ENCODE results near the gene F2RL1.
"Not testable (repeated sequence)": the region's sequence is repeated elsewhere in the genome, so short reads cannot be mapped to it uniquely, and the experiment has no call there.

Gene F2RL1

DNA sequence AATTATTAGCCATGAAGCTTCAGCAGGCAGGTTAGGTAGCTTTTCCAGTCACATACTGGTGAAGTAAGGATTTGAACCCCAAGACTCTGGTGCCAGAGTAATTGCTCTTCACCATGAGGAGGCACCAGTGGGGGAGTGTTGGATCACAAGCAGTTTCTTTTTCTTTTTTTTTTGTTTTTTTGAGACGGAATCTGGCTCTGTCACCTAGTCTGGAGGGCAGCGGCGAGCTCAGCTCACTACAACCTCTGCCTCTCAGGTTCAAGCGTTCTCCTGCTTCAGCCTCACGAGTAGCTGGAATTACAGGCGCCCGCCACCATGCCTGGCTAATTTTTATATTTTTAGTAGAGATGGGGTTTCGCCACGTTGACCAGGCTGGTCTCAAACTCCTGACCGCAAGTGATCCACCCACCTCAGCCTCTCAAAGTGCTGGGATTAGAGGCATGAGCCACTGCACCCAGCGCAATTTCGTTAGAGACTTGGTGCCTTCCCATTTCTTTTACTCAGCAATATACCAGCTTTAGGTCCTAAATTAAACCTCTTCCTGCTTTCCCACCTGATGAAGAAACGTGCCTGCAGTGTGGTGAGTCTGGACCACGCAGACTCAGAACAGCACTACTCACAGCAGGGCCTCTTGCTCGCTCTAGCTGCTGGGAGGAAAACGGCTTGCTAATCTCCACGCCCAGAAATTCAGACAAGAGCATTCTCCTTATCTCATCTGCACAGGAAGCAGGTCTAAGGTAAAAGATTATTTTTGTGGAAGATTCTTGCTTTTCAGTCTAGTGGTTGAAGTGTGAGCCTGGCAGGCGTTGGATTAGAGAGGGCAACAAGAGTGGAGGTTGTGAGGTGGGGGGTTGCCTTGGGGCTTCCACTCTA lies 30.8 kb downstream of the F2RL1 start, which contains the start of gene S100Z:
Gene S100Z, plus strand, starts transcription at position 596 of the 873 bp plus-strand sequence. CDS start 25,346 bp downstream, outside the sequence.
- no peak for DNase-seq (ENCODE audit: low read depth in 2 of 2, low spot score in 1 of 2)

DNA sequence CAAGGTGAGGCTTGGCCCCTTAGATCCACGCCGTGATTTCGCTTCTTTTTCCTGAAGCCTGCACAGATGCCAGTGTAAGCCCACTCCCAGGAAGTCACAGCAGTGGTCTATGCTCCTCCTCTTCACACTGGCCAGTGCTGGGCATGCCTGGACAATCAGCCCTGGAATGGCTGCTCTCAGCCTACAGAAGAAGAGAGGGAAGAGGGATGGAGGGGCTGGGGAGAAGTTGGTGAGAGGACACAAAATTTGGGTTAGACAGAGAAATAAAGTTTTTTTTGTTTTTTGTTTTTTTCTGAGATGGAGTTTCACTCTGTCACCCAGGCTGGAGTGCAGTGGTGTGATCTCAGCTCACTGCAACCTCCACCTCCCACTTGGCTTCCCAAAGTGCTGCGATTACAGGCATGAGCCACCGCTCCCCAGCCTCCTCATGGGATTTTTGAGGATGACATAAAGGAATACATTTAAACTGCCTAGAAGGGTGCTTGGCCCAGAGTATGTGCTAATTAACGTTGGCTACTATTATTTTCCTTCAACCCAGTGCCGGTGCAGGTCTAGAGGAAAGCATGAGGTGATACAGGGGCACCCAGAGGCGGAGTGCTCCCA lies 31.8 kb downstream of the F2RL1 start:
- no peak for DNase-seq (ENCODE audit: low read depth in 2 of 2, low spot score in 1 of 2)

DNA sequence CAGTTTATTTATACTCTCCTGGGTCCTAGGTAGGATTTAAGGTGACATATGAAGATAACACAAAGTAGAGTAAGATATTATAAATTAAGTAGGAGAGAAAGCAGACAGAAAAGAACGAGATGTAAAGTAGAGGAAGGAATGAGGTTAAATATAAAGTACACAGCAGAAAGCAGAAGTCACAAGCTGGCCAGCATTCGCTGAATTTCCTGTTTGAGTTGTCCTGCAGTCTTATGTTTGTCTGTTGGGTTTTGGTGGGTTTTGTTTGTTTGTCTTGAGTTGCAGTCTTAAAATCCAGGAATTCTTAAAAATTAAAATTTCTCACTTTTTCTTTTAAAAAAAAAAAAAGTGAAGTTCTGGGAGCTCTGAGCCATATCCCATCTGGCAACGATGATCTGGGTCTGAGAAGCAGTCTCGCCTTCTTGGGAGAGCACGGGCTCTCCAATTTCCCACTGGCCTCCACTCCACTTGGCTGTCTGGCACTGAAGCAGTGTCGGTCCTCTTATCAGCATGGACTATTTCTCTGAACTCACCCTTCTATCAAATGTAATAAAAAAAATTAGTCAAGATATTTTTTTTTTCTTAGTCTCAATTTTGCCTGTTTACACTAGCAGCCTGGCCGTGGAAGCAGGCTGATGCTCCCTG lies 33.0 kb downstream of the F2RL1 start:
- DNase-seq (ENCODE audit: low read depth in 2 of 2, low spot score in 1 of 2) = no peak

DNA sequence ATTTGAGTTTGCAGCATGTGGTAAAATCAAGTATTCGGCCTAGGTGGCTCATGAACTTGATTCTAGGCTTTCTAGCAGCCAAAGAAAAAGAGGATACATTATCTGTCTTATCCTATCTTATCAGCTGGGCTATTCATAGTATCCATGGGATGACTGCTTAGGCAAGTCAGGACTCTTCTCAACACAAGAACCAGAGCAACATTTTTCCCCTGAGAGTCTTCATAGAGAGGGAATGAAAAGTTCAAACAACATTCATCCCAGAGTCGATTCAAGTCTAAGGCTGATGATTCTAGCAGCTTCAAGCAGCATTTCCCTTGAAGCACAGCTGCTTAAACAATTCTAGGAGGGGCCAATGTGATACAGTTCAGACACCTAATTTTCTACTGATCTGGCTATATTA lies 33.9 kb downstream of the F2RL1 start:
- DNase-seq (ENCODE audit: low read depth in 2 of 2, low spot score in 1 of 2) = no peak

DNA sequence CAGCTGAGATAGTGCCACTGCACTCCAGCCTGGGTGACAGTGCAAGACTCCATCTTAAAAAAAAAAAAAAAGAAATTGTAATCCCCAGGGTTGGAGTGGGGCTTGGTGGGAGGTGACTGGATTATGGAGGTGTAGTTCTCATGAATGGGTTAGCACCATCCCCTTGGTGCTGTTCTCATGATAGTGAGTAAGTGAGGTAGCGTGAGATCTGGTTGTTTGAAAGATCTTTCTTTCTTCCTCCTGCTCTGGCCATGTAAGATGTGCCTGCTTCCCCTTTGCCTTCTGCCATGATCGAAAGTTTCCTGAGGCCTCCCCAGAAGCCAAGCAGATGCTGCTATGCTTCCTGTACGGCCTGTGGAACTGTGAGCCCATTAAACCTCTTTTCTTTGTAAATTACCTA lies 34.9 kb downstream of the F2RL1 start:
- DNase-seq (ENCODE audit: low read depth in 2 of 2, low spot score in 1 of 2) = not testable (repeated sequence)

DNA sequence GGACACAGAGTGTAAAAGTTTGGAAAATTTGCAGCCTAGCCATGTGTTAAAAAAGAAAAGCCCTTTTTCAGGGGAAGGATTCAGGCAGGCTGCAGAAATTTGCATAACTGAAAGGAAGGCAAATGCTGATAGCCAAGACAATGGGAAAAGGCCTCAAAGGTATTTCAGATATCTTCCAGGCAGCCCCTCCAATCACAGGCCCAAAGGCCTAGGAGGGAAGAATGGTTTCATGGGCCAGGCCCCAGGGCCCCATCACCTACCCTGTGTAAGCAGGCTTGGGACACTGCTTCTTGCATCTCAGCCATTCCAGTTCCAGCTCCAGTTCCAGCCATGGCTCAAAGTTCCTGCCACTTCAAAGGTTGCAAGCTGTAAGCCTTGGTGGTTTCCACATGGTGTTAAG lies 35.8 kb downstream of the F2RL1 start:
- DNase-seq (ENCODE audit: low read depth in 2 of 2, low spot score in 1 of 2) = no peak

DNA sequence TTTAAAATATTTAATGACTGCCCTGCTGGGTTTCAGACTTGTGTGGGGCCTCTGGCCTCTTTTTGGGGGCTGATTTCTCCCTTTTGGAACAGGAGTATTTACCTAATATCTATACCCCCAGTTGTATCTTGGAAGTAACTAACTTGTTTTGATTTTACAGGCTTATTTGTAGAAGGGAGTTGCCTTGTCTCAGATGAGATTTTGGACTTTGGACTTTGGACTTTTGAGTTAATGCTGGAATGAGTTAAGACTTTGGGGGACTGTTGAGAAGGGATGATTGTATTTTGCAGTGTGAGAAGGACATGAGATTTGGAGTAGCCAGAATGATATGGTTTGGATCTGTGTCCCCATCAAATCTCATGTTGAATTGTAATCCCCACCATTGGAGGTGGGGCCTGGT lies 36.7 kb downstream of the F2RL1 start:
- DNase-seq (ENCODE audit: low read depth in 2 of 2, low spot score in 1 of 2) = not testable (repeated sequence)

DNA sequence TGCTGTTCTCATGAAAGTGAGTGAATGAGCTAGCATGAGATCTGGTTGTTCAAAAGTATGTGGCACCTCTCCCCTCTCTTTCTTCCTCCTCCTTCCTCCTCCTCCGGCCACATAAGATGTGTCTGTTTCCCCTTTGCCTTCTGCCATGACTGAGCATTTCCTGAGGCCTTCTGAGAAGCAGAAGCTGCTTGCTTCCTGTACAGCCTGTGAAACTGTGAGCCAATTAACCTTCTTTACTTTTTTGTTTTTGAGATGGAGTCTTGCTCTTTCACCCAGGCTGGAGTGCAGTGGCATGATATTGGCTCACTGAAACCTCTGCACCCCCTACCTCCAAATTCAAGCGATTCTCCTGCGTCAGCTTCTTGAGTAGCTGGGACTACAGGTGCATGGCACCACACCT lies 37.1 kb downstream of the F2RL1 start:
- no peak for DNase-seq (ENCODE audit: low read depth in 2 of 2, low spot score in 1 of 2)

DNA sequence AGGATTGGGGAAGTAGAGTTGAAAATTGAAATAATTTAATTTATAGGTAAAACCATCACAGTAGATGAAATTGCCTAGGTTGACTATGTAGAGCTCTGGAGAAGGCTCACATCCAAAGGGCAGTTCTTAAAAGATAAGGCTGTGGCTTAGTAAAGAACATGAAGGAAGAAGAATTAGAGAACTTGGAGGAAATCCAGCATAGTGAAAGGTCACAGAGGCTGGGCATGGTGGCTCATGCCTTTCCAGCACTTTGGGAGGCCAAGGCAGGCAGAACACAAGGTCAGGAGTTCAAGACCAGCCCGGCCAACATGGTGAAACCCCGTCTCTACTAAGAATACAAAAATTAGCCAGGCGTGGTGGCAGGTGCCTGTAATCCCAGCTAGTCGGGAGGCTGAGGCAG lies 38.0 kb downstream of the F2RL1 start:
- DNase-seq (ENCODE audit: low read depth in 2 of 2, low spot score in 1 of 2) = not testable (repeated sequence)

DNA sequence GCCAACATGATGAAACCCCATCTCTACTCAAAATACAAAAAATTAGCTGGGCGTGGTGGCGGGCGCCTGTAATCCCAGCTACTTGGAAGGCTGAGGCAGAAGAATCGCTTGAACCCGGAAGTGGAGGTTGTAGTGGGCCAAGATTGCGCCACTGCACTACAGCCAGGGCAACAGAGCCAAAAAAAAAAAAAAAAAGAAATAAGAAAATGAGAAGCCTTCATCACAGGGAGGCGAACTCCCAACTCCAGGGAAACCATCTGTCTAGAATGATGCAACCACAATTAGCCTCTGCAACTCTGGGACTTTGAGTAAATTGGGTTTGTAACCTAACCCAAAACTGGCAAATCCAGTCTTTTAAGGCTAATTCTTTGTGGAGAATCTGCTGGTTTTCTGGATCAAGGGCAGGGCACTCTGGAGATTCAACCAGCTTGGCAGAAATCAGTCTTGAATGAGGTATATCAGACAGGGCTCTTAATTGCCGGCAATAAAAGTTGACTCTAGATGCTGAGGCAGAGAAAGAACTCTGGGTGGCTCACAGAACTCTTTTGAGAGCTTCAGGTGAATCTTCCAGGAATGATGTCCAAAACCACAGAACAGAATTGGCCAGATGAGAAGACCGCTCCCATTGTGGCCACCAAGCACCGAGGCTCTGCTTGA lies 40.9 kb downstream of the F2RL1 start:
- no peak for DNase-seq (ENCODE audit: low read depth in 2 of 2, low spot score in 1 of 2)

DNA sequence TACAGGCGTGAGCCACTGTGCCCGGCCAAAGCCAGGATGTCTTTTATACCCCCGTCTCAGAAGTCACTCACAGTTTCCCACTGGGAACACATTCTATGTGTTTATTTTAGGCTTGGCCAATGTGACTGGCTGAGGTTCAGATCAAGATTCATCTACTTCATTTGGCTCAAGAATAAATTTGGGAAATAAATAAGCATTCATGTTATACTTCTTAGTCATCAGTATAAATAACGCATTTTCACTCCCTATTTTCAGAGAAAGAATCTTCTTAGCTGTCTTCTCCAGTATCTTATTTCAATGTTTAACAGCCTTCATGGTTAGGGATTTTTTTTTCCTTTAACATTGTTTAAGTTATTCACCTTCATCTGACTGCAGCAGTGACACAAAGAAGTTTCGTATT lies 42.8 kb downstream of the F2RL1 start:
- no peak for DNase-seq (ENCODE audit: low read depth in 2 of 2, low spot score in 1 of 2)

DNA sequence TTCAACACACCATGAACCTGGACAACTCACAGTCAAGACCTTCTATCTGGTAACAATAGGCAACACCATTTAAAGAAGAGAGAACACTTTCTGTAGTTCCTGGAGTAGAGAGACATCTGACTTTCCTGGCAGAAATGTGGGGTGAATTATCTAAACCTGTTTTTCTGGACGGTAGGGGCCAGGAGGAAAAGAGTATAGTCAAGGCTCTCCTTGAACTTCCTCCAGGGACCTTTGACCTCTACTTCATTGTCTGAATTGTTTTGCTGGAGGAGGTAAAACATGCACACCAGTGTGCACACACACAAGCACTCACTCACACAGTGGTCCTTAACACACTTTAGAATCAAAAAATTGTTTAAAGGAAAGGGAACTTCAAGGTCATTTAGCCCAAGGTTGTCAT lies 44.2 kb downstream of the F2RL1 start:
- DNase-seq (ENCODE audit: low read depth in 2 of 2, low spot score in 1 of 2) = no peak

DNA sequence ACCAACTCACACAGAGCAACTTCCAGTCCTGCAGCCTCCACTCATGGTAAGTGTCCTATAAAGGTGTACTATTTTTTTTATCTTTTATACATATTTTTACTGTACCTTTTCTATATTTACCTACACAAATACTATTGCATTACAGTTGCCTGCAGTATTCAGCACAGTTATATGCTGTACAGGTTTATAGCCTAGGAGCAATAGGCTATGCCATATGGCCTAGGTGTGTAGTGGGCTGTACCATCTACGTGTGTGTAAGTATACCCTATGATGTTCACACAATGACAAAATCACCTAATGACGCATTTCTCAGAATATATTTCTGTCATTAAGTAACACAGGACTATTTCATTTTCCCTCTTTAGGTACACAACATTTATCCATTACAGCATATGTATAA lies 47.7 kb downstream of the F2RL1 start:
- no peak for DNase-seq (ENCODE audit: low read depth in 2 of 2, low spot score in 1 of 2)

DNA sequence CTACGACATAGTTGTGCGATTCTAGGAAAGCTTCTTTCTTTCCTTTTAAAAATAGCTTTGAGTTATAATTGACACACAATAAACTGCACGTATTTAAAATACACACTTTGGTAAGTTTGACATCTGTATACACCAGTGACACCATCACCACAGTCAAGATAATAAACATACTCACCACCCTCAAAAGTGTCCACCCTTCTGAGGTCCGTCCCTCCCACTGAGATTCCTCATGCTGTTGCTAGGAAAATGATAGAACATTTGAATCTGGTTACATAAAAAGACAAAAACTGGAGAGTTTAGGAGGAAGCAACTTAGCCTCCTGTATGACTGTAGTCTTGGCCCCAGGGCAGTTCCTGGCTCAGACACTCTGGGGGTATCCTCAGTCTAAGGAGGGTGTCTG lies 48.2 kb downstream of the F2RL1 start:
- DNase-seq (ENCODE audit: low read depth in 2 of 2, low spot score in 1 of 2) = no peak

DNA sequence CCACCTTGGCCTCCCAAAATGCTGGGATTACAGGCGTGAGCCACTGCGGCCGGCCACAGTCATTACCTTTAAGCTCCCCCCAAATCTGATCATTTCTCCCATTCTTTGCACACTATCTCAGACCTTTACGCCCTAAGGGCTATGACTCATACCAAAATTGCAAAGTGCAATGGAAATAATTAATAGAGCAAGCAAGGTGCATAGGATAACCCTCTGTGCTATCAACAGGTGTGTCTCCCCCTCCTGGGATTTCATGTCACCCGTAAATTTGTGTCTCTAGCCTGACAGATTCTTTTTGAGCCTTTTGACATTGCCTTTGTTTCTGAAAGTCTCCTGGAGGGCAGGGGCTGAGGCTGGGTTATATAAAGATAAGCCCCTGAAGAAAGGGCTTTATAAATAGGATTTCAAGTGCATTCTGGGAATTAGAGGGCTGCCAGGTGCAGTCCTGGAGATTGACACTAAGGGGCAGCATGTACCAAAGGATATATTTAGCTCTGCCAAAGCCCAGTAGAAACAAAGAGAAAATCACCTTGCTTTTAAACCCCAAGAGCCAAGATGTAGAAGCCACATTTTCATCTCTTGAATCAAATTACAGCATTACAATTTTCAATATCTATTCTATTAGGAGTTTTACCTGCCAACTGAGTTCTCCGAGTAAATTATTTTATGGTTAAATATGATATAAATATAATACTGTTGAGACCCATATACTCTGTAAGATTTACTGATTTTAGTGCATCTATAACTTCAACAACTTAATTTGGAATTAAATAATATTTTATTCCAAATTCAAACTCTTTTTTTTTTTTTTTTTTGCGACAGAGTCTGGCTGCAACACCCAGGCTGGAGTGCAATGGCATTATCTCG lies 49.2 kb downstream of the F2RL1 start:
- peak in 1 of 2 donors; percentile 22 for DNase-seq (ENCODE audit: low read depth in 2 of 2, low spot score in 1 of 2)

DNA sequence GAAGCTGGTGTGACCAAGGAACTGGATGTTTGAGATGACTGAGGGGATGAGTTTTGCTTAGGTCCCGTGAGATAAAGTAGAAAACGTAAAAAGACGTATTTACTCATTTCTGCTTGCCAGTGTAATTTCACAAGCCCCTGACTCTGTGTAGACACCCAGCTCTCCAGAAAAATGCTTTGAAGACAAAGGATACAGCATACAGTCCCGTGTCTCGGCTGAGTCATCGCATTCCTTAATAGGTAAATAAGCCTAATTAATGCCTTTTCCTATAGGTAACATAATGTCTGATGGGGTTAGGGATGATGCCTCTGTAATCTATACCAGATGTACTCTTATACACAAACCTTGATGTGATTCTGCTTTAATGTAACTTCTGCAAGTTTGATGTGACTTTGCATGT lies 51.2 kb downstream of the F2RL1 start:
- no peak for DNase-seq (ENCODE audit: low read depth in 2 of 2, low spot score in 1 of 2)

DNA sequence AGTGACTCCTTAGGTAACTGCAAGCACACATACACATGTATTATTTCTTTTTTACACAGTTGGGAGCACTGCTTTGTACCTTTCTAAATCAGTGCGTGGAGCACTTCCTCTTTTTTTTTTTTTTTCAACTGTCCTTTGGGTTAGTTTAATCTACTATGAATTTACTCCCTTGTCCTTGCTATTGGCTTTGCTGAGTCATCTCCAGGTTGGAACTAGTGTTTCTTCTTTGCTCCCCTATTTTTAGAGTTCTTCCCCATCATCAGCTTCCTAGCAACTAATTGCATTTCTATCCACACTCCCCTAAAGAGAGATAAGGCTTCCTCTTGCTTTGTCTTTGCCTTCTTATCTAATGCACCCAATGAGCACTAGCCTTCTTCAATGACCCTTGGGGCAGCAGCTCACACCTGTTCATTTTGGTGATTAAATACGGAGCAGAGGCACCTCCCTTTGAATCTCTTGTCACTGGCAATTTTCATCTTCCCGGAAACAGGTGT lies 55.3 kb downstream of the F2RL1 start:
- DNase-seq (ENCODE audit: low read depth in 2 of 2, low spot score in 1 of 2) = no peak

All from stimulated activated CD8-positive, alpha-beta memory T cell treated with anti-CD3 and anti-CD28 coated beads, Interleukin-4, amount 100 ng/mL, for 1 hour (primary cell).